Fibroblast of lung (primary cell): ENCODE data around the gene ZNF581. TPM values are rescaled to one million over a fixed set of nuclear protein-coding genes. Genes with fewer than 3 reads are reported as not detected.

Experiments used
- DNase-seq, 2 donors: peaks; one replicate each; pipeline versions ENCODE4 v3.0.0 to v3.0.0-alpha.2; 2010; ENCODE audit warnings: low read depth in 2 of 2
- H2AFZ ChIP-seq: 2 replicates; pipeline ENCODE4 v1.5.1; 2012; ENCODE audit warnings: low read length, control low read depth, inconsistent platforms
- H3K27ac ChIP-seq: 2 replicates; pipeline ENCODE4 v1.5.1; 2011; ENCODE audit warnings: low read length, control low read depth; ENCODE audit not compliant: insufficient read depth
- H3K27me3 ChIP-seq: 2 replicates; pipeline ENCODE4 v1.5.1; 2011; ENCODE audit warnings: mild to moderate bottlenecking, low read length; ENCODE audit not compliant: control insufficient read depth, insufficient read depth
- H3K36me3 ChIP-seq: 2 replicates; pipeline ENCODE4 v1.5.1; 2011; ENCODE audit warnings: low read length; ENCODE audit not compliant: control insufficient read depth, insufficient read depth
- H3K4me1 ChIP-seq: 2 replicates; pipeline ENCODE4 v1.5.1; 2011; ENCODE audit warnings: low read length; ENCODE audit not compliant: control insufficient read depth, insufficient read depth; ENCODE audit errors: extremely low read depth
- H3K4me2 ChIP-seq: 2 replicates; pipeline ENCODE4 v1.5.1; 2011; ENCODE audit warnings: low read length, control low read depth; ENCODE audit not compliant: insufficient read depth; ENCODE audit errors: extremely low read depth
- H3K4me3 ChIP-seq, 4 experiments: fragments of 200-600 bp in 1 of 4; sonication (generic) in 1 of 4; replicated peaks in 1 of 4; 2 replicates each; pipeline ENCODE4 v1.5.1; 2011 to 2016; ENCODE audit warnings: low read length in 4 of 4, low read depth in 3 of 4, mild to moderate bottlenecking in 3 of 4, control low read depth in 2 of 4, inconsistent platforms in 1 of 4, mixed read lengths in 1 of 4; ENCODE audit not compliant: insufficient read depth in 1 of 4; ENCODE audit errors: control extremely low read depth in 1 of 4
- H3K79me2 ChIP-seq: 2 replicates; pipeline ENCODE4 v1.5.1; 2012; ENCODE audit warnings: mild to moderate bottlenecking, low read length, inconsistent platforms; ENCODE audit not compliant: control insufficient read depth, insufficient read depth
- H3K9ac ChIP-seq: 2 replicates; pipeline ENCODE4 v1.5.1; 2011; ENCODE audit warnings: mild to moderate bottlenecking, low read length, control low read depth; ENCODE audit not compliant: insufficient read depth
- H3K9me3 ChIP-seq: 2 replicates; pipeline ENCODE4 v1.5.1; 2012; ENCODE audit warnings: low read depth, low read length; ENCODE audit not compliant: control insufficient read depth, insufficient read depth
- H4K20me1 ChIP-seq: 2 replicates; pipeline ENCODE4 v1.5.1; 2011; ENCODE audit warnings: low read length; ENCODE audit not compliant: control insufficient read depth, insufficient read depth; ENCODE audit errors: extremely low read depth
- EZH2 ChIP-seq: IDR thresholded peaks from 2 replicates; pipeline ENCODE4 v1.5.1; 2012; ENCODE audit warnings: low read length, control low read depth, mild to moderate bottlenecking; ENCODE audit errors: missing control alignments
- polyA plus RNA-seq, 2 donors: library from polyadenylated mRNA; depleted of rRNA in 1 of 2; stranded (reverse) in 1 of 2; unstranded in 1 of 2; fragments of >200 nt; gene quantifications; 2 replicates each; pipeline ENCODE4 v1.2.1, GENCODE V29; 2011 to 2012; ENCODE audit warnings: missing spikeins in 1 of 2
- total RNA-seq: library from RNA; depleted of rRNA; stranded (reverse); fragments of >200 nt; gene quantifications from 2 replicates; pipeline ENCODE4 v1.2.1, GENCODE V29; 2014
- TF ChIP-seq, protein P1 (sequence below), 2 donors: IDR thresholded peaks in 1 of 2; conservative IDR thresholded peaks in 1 of 2; 1 replicate in 1 of 2; 2 replicates in 1 of 2; pipeline ENCODE4 v1.5.1; 2011 to 2012; ENCODE audit warnings: low read length in 2 of 2, control low read depth in 1 of 2, inconsistent platforms in 1 of 2, low read depth in 1 of 2, mild to moderate bottlenecking in 1 of 2

Gene ZNF581
- total and polyA plus RNA-seq, 2 donors (not counting 1 experiment from before 2014, with no cell fraction given): 9.2 to 33.4 TPM

DNA sequence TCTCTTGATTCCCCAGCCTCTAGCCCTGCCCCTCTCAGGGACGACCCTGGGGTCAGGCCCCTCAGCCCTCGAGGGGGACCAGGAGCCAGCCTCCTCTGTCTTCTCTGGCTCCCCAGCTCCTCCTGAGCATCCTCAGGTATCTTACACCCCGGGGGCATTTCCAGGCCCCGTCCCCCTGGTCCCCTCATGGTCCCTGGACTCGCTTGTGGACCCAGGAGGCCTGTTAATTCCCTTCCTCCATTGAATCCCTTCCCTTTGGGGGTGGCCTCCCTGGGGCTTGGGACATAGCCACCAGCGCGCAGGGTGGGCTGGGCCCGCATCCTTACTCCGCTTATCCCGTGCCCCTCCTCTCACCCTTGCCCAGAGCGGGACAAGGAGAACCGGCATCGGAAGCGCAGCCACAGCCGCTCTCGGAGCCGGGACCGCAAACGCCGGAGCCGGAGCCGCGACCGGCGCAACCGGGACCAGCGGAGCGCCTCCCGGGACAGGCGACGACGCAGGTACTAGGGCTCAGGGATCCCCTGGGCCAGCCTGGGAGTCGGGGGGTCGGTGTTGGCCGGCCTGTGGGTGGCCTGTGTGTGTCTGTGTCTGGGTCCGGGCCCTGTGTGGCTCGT, 15.5 kb downstream of the ZNF581 start:
- H3K36me3 ChIP-seq: peaks cover 23% of the 10 kb centered on the region
- no peak for DNase-seq
- no peak for TF ChIP-seq EZH2
- TF ChIP-seq, protein P1, sequence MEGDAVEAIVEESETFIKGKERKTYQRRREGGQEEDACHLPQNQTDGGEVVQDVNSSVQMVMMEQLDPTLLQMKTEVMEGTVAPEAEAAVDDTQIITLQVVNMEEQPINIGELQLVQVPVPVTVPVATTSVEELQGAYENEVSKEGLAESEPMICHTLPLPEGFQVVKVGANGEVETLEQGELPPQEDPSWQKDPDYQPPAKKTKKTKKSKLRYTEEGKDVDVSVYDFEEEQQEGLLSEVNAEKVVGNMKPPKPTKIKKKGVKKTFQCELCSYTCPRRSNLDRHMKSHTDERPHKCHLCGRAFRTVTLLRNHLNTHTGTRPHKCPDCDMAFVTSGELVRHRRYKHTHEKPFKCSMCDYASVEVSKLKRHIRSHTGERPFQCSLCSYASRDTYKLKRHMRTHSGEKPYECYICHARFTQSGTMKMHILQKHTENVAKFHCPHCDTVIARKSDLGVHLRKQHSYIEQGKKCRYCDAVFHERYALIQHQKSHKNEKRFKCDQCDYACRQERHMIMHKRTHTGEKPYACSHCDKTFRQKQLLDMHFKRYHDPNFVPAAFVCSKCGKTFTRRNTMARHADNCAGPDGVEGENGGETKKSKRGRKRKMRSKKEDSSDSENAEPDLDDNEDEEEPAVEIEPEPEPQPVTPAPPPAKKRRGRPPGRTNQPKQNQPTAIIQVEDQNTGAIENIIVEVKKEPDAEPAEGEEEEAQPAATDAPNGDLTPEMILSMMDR (conservative IDR thresholded peaks at IDR 0.05 in 1 of 2, IDR thresholded peaks at IDR 0.05 in 1 of 2; ENCODE audit: low read depth in 1 of 2, low read length in 2 of 2): no peak
- peaks cover 85% of the 10 kb centered on the region for H3K79me2 ChIP-seq
- no peak overlapping the region for H3K4me2 ChIP-seq
- no peak overlapping the region for H3K4me3 ChIP-seq
- no peaks in the 10 kb centered on the region for H3K9me3 ChIP-seq
- peaks cover 14% of the 10 kb centered on the region for H3K4me1 ChIP-seq
- no peak overlapping the region for H3K9ac ChIP-seq
- H3K27ac ChIP-seq: no peak overlapping the region
- H3K27me3 ChIP-seq: no peaks in the 10 kb centered on the region
- no peaks in the 10 kb centered on the region for H4K20me1 ChIP-seq
- H2AFZ ChIP-seq: no peak overlapping the region

DNA sequence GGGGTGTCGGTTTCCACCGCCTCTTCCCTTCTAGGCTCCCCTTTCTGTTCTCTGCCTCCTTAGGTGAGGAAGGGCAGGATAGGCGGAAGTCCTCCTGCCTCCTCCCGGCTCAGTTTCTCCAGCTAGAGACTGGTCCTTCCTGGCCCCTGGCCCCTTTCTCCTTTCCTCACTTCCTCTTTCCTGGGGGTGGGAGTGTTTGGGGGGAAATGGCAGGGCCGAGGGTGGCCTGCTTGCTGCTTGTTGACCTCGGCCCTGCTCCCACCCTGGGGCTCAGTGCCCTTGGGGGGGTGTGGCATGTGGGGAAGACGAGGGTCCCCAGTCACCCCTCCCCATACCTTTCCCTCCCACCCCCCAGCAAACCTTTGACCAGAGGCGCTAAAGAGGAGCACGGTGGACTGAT, 16.4 kb downstream of the ZNF581 start:
- no peaks in the 10 kb centered on the region for H4K20me1 ChIP-seq
- DNase-seq: no peak
- H3K4me3 ChIP-seq: no peak overlapping the region
- H3K79me2 ChIP-seq: peaks cover 92% of the 10 kb centered on the region
- no peak overlapping the region for H3K27ac ChIP-seq
- H3K4me1 ChIP-seq: peaks cover 14% of the 10 kb centered on the region
- peaks cover 27% of the 10 kb centered on the region for H3K36me3 ChIP-seq
- H3K4me2 ChIP-seq: no peak overlapping the region
- no peak overlapping the region for H2AFZ ChIP-seq
- H3K9ac ChIP-seq: no peak overlapping the region
- H3K27me3 ChIP-seq: no peaks in the 10 kb centered on the region
- H3K9me3 ChIP-seq: no peaks in the 10 kb centered on the region
- no peak for TF ChIP-seq EZH2
- TF ChIP-seq, protein P1 (conservative IDR thresholded peaks at IDR 0.05 in 1 of 2, IDR thresholded peaks at IDR 0.05 in 1 of 2; ENCODE audit: low read depth in 1 of 2, low read length in 2 of 2): no peak

DNA sequence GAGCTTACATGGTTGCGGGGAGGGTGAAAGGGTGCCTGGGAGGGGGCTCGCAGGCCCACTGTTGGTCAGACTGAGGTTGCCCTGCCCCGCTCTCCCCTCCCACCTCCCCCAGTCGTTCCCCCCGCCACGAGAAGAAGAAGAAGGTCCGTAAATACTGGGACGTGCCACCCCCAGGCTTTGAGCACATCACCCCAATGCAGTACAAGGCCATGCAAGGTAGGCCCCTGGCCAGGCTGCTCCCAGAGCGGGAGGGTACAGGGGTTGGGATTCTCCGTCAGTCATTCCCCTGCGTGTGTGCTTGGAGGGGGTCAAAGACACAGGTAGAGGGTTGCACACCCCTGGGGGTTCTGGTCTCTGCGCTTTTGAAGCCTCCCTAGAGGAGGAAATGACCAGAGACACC, 17.0 kb downstream of the ZNF581 start:
- no peaks in the 10 kb centered on the region for H3K9me3 ChIP-seq
- TF ChIP-seq EZH2: no peak
- TF ChIP-seq, protein P1 (conservative IDR thresholded peaks at IDR 0.05 in 1 of 2, IDR thresholded peaks at IDR 0.05 in 1 of 2; ENCODE audit: low read depth in 1 of 2, low read length in 2 of 2): no peak
- H3K79me2 ChIP-seq: peaks cover 91% of the 10 kb centered on the region
- H2AFZ ChIP-seq: no peak overlapping the region
- no peaks in the 10 kb centered on the region for H3K27me3 ChIP-seq
- H3K4me3 ChIP-seq: no peak overlapping the region
- no peaks in the 10 kb centered on the region for H4K20me1 ChIP-seq
- H3K9ac ChIP-seq: no peak overlapping the region
- H3K36me3 ChIP-seq: peaks cover 30% of the 10 kb centered on the region
- no peak overlapping the region for H3K27ac ChIP-seq
- H3K4me1 ChIP-seq: peaks cover 14% of the 10 kb centered on the region
- H3K4me2 ChIP-seq: no peak overlapping the region
- DNase-seq: no peak
